Rectal smooth muscle tissue (tissue), 1 donor: ENCODE measurements around the gene PPP2R3B.
"Not testable (repeated sequence)": the region's sequence is repeated elsewhere in the genome, so short reads cannot be mapped to it uniquely, and the experiment has no call there.

Experiments used
- H3K27ac ChIP-seq: one replicate; pipeline ENCODE4 v1.7.0; 2013; ENCODE audit warnings: low read depth, low read length, inconsistent platforms
- H3K27me3 ChIP-seq: one replicate; pipeline ENCODE4 v1.7.0; 2013; ENCODE audit warnings: low read length; ENCODE audit not compliant: control insufficient read depth, insufficient read depth
- H3K36me3 ChIP-seq: one replicate; pipeline ENCODE4 v1.7.0; 2013; ENCODE audit warnings: low read length; ENCODE audit not compliant: control insufficient read depth, insufficient read depth
- H3K4me1 ChIP-seq: one replicate; pipeline ENCODE4 v1.7.0; 2013; ENCODE audit warnings: low read length; ENCODE audit not compliant: control insufficient read depth, insufficient read depth
- H3K4me3 ChIP-seq: one replicate; pipeline ENCODE4 v1.7.0; 2013; ENCODE audit warnings: low read length
- H3K9ac ChIP-seq: one replicate; pipeline ENCODE4 v1.7.0; 2013; ENCODE audit warnings: low read length

Gene PPP2R3B

DNA sequence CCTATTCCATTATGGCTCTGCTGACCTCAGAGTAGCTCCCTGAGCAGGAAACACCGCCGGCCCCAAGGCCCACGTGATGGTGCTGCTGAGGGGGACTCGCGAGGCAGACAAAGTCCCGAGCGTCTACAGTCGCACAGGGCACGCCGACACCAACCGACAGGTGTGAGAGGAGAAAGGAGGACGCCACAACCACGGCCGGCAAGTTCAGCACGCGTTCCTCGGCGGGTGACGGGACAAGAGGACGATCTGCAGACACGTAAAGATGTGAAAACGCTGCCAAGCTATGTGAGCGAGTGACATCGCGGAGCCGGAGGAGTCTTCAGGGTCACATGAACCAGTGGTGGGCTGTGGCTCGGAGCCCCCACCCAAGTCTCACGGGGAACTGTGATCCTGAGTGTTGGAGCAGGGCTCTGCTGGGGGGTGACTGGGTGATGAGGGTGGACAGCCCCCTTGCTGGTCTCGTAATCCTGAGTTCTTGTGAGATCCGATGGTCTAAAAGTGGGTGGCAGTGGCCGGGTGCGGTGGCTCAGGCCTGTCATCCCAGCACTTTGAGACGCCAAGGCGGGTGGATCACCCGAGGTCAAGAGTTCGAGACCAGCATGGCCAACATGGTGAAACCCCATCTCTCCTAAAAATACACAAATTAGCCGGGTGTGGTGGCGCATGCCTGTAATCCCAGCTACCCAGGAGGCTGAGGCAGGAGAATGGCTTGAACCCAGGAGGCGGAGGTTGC lies 34.0 kb downstream of the PPP2R3B start:
- no peak overlapping the region for H3K4me3 ChIP-seq
- no peak overlapping the region for H3K27ac ChIP-seq
- H3K27me3 ChIP-seq: no peaks in the 10 kb centered on the region
- no peaks in the 10 kb centered on the region for H3K36me3 ChIP-seq
- H3K4me1 ChIP-seq: no peaks in the 10 kb centered on the region
- no peak overlapping the region for H3K9ac ChIP-seq

DNA sequence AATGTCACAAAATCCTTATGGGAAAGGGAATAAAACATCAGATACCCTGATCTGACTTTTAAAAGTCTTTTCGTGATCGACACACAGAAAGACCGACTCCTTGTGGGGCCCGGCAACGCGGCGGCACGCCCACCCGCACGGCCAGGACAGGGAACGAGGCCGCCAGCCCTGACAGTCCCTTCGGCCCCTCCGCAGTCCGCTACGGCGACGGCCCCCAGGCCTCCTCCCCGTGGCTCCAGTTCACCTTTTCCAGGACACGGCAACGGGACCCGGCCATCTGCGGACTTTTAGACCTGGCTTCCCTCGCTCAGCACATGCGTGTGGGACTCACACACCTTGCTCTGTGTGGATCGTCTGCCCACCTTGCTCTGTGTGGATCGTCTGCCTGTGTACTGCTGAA lies 34.5 kb downstream of the PPP2R3B start:
- Histone ChIP-seq H3K9ac (no peak overlapping the region), H3K4me1 (no peaks in the 10 kb centered on the region), H3K4me3 (no peak overlapping the region), H3K27ac (no peak overlapping the region), H3K36me3 (no peaks in the 10 kb centered on the region), H3K27me3 (no peaks in the 10 kb centered on the region)

DNA sequence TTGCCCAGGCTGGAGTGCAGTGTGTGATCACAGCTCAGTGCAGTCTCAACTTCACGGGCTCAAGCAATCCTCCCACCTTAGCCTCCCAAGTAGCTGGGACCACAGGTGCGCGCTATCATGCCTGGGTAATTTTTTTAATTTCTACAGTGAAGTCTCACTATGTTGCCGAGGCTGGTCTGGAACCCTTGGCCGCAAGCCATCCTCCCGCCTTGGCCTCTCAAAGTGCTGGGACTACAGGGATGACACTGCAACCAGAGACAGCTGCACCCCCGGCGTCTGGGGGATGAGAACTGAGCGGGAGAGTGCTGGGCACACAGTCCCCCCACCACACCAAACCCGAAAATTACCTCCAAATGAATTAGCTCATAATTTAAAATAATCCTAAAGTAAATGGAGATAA lies 35.0 kb downstream of the PPP2R3B start:
- no peak overlapping the region for H3K9ac ChIP-seq
- no peaks in the 10 kb centered on the region for H3K4me1 ChIP-seq
- H3K27ac ChIP-seq: no peak overlapping the region
- no peak overlapping the region for H3K4me3 ChIP-seq
- no peaks in the 10 kb centered on the region for H3K27me3 ChIP-seq
- H3K36me3 ChIP-seq: no peaks in the 10 kb centered on the region

DNA sequence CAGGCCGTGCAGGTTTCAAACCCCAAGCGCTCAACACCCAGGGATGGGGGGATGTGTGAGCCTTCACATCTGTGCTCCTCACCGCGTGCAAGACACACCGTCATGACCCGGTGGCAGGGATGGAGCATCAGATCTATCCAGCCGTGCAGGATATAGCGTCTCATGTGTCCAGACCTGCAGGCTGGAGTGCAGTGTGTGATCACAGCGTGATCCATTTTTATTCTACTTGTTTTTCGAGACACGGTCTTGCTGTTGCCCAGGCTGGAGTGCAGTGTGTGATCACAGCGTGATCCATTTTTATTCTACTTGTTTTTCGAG lies 35.4 kb downstream of the PPP2R3B start:
- not testable (repeated sequence) for H3K27ac ChIP-seq, H3K9ac ChIP-seq, H3K4me3 ChIP-seq, H3K4me1 ChIP-seq, H3K27me3 ChIP-seq, H3K36me3 ChIP-seq

DNA sequence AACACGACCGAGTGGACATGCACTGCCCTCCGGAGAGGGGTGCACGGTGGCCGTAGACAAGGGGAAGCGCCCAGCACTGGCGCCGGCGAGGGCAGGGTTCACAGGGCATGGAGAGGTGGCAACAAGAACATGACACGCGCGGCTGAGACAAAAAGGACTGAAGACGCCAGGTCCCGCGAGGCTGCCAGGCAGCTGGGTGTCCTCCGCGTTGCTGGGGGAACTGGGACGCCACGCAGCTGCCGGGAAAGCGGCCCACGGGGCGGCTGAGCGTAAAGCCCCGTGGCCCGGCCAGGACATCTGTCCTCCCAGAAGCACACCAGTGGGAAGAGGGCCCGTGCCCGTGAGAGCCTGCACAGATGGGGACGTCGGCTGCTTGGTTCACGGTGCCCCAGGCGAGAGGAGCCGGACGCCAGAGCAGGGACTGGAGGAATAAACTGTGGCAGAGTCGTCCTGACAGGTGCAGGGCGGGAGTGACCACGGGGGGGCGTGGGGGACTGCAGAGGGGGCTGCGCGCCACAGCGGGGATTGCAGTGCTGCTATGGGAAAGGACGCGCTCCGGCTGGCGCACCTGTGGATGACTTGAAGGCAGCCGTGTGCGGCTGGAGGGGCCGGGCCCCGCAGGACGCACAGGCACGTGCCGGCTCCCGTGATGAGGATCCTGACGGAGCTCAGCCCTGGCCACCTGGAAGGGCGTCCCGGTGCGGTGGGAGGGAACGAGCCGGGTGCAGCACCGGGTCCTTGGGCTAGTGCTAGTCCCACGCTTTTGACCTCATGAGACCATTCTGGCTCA lies 36.0 kb downstream of the PPP2R3B start:
- Histone ChIP-seq H3K27me3 (no peaks in the 10 kb centered on the region), H3K9ac (no peak overlapping the region), H3K4me3 (no peak overlapping the region), H3K4me1 (no peaks in the 10 kb centered on the region), H3K36me3 (no peaks in the 10 kb centered on the region), H3K27ac (no peak overlapping the region)

DNA sequence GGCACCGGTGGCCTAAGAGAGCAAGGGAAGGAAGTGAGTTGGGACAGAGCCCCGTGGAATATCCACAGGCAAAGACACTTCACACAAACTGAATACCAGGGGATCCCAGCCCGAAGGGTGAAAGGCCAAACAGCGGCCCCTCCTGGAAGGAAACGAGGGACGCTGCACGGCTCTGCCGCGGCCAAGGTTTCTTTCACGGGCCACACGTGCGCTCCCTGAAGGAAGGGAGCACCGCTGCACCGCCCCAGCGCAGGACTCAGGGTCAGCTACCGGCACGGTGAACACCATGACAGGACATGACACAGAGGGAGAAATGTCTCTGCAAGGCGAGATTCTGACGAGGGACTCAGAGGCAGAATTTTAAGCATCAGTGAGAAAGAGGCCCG lies 36.6 kb downstream of the PPP2R3B start:
- Histone ChIP-seq H3K4me3 (no peak overlapping the region), H3K27me3 (no peaks in the 10 kb centered on the region), H3K36me3 (no peaks in the 10 kb centered on the region), H3K4me1 (no peaks in the 10 kb centered on the region), H3K27ac (no peak overlapping the region), H3K9ac (no peak overlapping the region)

DNA sequence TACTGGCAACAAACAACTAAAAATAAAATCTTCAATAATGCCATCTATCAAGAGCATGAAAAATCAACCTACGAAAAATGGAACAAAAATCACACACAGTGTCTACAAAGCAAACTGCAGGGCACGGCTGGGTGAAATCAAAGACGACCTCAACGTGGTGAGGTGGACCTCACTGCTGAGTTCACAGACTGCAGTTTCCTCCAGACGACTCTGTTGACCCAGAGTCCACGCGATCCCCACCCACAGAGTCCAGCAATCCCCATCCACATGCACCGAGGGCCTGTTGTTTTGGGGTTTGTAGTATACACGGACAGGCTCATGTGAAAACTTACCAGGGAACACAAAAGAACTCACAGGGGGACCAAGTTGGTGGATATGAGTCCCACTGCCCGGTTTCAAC lies 37.0 kb downstream of the PPP2R3B start:
- Histone ChIP-seq H3K4me3 (no peak overlapping the region), H3K36me3 (no peaks in the 10 kb centered on the region), H3K4me1 (no peaks in the 10 kb centered on the region), H3K27me3 (no peaks in the 10 kb centered on the region), H3K9ac (no peak overlapping the region), H3K27ac (no peak overlapping the region)

DNA sequence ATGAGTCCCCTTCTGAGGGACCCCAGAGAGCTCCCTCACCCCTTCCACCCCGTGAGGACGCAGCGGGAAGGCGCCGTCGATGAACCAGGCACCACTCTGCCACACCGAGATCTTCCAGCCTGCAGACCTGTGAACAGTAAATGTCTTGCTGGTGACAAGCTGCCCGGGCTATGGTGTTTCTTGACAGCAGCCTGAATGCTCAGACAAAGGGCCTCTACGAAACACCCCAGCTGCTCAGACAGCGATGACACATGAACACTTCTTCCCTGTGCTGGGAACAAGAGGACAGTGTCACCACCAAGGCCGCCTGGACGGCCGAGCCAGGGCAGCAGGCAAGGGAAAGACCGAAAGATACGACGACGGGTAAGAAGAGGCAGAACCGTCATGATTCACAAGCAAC lies 37.5 kb downstream of the PPP2R3B start:
- H3K27ac ChIP-seq: no peak overlapping the region
- no peaks in the 10 kb centered on the region for H3K4me1 ChIP-seq
- no peak overlapping the region for H3K9ac ChIP-seq
- H3K27me3 ChIP-seq: no peaks in the 10 kb centered on the region
- H3K36me3 ChIP-seq: peaks cover 2% of the 10 kb centered on the region
- no peak overlapping the region for H3K4me3 ChIP-seq

DNA sequence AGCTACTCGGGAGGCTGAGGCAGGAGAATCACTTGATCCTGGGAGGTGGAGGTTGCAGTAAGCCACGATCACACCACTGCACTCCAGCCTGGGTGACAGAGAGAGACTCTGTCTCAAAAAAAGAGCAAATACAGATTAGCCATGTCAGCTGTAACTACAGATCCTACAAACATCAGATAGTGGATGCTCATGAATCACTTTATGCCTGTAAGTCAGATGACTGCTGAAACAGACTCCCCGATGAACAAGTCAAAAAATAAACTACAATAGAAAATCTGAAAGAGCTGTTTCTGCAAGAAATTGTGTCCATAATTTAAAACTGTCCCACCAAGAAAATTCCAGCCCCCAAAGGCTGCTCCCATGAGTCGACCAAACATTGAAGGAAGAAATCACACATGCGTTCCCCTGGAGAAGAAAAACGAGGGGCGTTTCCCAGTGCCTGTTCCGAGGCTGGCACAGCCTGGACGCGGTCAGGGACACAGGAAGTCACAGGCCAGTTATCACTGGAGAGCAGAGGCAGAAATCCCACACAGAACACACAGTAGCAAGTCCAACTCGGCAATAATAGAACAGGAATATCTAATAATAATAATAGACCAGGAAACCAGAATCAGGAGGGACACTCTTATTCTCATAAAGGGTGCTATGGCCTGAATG lies 38.1 kb downstream of the PPP2R3B start:
- H3K9ac ChIP-seq: no peak overlapping the region
- no peak overlapping the region for H3K27ac ChIP-seq
- peaks cover 2% of the 10 kb centered on the region for H3K36me3 ChIP-seq
- H3K4me1 ChIP-seq: no peaks in the 10 kb centered on the region
- H3K4me3 ChIP-seq: no peak overlapping the region
- no peaks in the 10 kb centered on the region for H3K27me3 ChIP-seq

DNA sequence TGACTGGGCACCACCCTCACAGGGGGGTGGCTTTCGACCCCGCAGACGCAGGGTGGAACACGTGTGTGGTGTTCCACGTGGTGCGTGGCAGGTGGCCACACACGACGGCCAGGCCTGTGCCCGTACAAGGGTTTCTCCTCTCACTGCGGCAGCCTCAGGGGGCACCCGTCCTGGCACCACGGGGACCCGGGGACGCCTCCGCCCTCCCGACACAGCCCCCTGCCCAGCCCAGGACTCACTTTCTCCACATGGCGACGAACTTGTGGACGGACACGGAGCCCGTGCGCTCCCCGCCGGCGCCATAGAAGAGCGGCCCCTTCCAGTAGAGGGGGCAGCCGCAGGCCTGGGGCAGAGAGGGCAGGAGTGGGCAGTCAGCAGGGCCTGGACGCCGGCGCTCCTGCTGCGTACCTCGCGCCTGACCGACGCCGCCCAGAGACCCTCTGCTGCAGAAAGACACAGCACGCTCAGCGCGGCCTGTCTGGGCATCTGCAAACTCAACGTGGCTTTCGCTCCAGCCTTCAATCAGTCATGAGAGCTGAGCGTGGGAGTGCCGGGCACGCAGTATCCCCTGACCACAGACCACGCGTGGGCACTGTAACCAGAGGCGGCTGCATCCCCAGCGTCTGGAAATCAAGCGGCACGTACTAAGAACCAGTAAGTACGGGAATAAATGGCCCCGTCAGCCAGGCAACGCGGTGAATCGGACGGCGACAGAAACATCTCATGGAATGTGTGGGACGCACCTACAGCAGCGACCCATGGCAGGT lies 39.2 kb downstream of the PPP2R3B start:
- Histone ChIP-seq H3K4me3 (no peak overlapping the region), H3K36me3 (peaks cover 2% of the 10 kb centered on the region), H3K4me1 (no peaks in the 10 kb centered on the region), H3K27me3 (no peaks in the 10 kb centered on the region), H3K27ac (no peak overlapping the region), H3K9ac (no peak overlapping the region)

DNA sequence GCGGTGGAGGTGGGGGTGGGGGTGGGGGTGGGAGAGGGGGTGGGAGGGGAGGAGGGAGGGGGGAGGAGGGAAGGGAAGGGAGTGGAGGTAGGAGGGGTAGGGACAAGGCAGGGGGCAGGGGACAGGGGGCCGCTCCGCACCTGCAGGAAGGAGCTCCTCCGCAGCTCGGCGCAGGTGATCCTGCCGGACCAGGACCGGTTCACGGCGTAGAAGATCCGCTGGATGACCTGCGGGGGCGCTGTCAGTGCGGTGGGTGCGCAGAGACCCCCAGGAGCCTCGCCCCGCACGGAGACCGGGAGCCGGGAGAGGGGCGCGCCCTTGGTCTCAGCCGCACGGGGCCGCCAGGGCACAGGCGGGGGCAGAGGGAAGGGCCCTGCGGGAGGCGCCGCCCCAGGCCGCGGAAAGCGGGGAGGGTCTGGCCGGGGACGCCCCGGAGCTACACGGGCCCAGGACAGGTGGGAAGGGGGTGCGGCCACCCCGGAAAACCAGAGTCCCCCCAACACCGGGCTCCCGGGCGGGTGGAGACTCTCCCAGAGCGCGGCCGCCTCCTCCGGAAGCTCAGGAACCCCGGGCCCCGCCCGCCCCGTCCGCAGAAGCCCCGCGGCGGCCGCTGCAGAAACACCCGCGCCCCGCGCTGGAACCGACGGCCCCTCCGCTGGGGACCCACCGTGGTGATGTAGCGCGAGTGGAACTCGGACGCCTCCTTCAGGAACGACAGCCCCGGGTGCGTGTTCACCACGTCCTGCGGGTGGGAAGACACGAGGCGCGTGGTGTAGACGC lies 40.5 kb downstream of the PPP2R3B start:
- Histone ChIP-seq H3K4me1 (no peaks in the 10 kb centered on the region), H3K27me3 (no peaks in the 10 kb centered on the region), H3K27ac (no peak overlapping the region), H3K9ac (no peak overlapping the region), H3K4me3 (no peak overlapping the region), H3K36me3 (peaks cover 2% of the 10 kb centered on the region)
